HEK293 (cell line): Measurements from ENCODE around the gene COL15A1.

Experiments used
- CTCF ChIA-PET: fragments of 350-600 bp; formaldehyde crosslinking; extraction: SDS; loops from one replicate; lab custom pipeline; 2021; ENCODE audit warnings: antibody characterized with exemption; lab: Yijun Ruan, JAX
- POLR2A ChIA-PET: fragments of 300-600 bp; formaldehyde crosslinking; extraction: SDS; loops from one replicate; lab custom pipeline; 2020; ENCODE audit warnings: antibody characterized with exemption, inconsistent platforms; lab: Yijun Ruan, JAX
- H3K27ac ChIP-seq: fragments of 200-500 bp; sonication (Bioruptor generic); 2 replicates; pipeline ENCODE4 v1.5.1; 2014; ENCODE audit warnings: low read depth, low read length, control low read depth, inconsistent platforms; ENCODE audit errors: extremely low read depth
- H3K36me3 ChIP-seq, 2 experiments: fragments of 200-500 bp in 1 of 2; sonication (Bioruptor generic) in 1 of 2; 1 replicate in 1 of 2; 2 replicates in 1 of 2; pipeline ENCODE4 v1.5.1; 2014 to 2017; ENCODE audit warnings: inconsistent platforms in 2 of 2, low read length in 2 of 2; ENCODE audit not compliant: control insufficient read depth in 2 of 2, insufficient read depth in 1 of 2
- H3K4me1 ChIP-seq: fragments of 200-500 bp; sonication (Bioruptor generic); 2 replicates; pipeline ENCODE4 v1.5.1; 2014; ENCODE audit warnings: mild to moderate bottlenecking, low read length, inconsistent platforms; ENCODE audit not compliant: control insufficient read depth, insufficient read depth
- H3K4me3 ChIP-seq: 2 replicates; pipeline ENCODE4 v1.5.1; 2011; ENCODE audit warnings: low read depth, mild to moderate bottlenecking, control low read depth, low read length, moderate library complexity
- H3K9me3 ChIP-seq: fragments of 200-500 bp; sonication (Bioruptor generic); 2 replicates; pipeline ENCODE4 v1.5.1; 2014; ENCODE audit warnings: low read depth, low read length, inconsistent platforms; ENCODE audit not compliant: control insufficient read depth, insufficient read depth
- EGR2 ChIP-seq: fragments of 450-650 bp; formaldehyde crosslinking; IDR thresholded peaks from 2 replicates; pipeline ENCODE4 v1.5.1; 2016; ENCODE audit warnings: low read depth, missing biosample characterization, missing genetic modification characterization
- IKZF3 ChIP-seq: fragments of 450-650 bp; IDR thresholded peaks from 2 replicates; pipeline ENCODE4 v1.5.0; 2018; ENCODE audit warnings: missing biosample characterization, mild to moderate bottlenecking, missing genetic modification characterization, moderate library complexity
- WT1 ChIP-seq: fragments of 450-650 bp; formaldehyde crosslinking; IDR thresholded peaks from 2 replicates; pipeline ENCODE4 v1.5.1; 2016; ENCODE audit warnings: missing biosample characterization, missing genetic modification characterization
- ZBTB20 ChIP-seq: fragments of 450-650 bp; formaldehyde crosslinking; IDR thresholded peaks from 2 replicates; pipeline ENCODE4 v1.5.1; 2016; ENCODE audit warnings: missing biosample characterization, missing genetic modification characterization
- ZBTB48 ChIP-seq: fragments of 450-650 bp; formaldehyde crosslinking; IDR thresholded peaks from 2 replicates; pipeline ENCODE4 v1.5.1; 2016; ENCODE audit warnings: missing biosample characterization, missing genetic modification characterization
- ZBTB7A ChIP-seq: fragments of 450-650 bp; formaldehyde crosslinking; IDR thresholded peaks from 2 replicates; pipeline ENCODE4 v1.5.1; 2016; ENCODE audit warnings: low read depth, missing biosample characterization, missing genetic modification characterization
- ZFP37 ChIP-seq: fragments of 450-650 bp; formaldehyde crosslinking; IDR thresholded peaks from 2 replicates; pipeline ENCODE4 v1.5.1; 2016; ENCODE audit warnings: missing biosample characterization, missing genetic modification characterization
- ZNF121 ChIP-seq: fragments of 450-650 bp; formaldehyde crosslinking; IDR thresholded peaks from 2 replicates; pipeline ENCODE4 v1.5.1; 2016; ENCODE audit warnings: missing biosample characterization, missing genetic modification characterization
- ZNF140 ChIP-seq: fragments of 450-650 bp; formaldehyde crosslinking; IDR thresholded peaks from 2 replicates; pipeline ENCODE4 v1.5.1; 2016; ENCODE audit warnings: missing biosample characterization, missing genetic modification characterization
- ZNF146 ChIP-seq: fragments of 450-650 bp; formaldehyde crosslinking; IDR thresholded peaks from 2 replicates; pipeline ENCODE4 v1.5.1; 2016; ENCODE audit warnings: missing biosample characterization, missing genetic modification characterization
- ZNF184 ChIP-seq: fragments of 450-650 bp; IDR thresholded peaks from 2 replicates; pipeline ENCODE4 v1.5.1; 2018; ENCODE audit warnings: missing biosample characterization, mild to moderate bottlenecking, missing genetic modification characterization
- ZNF37A ChIP-seq: fragments of 450-650 bp; IDR thresholded peaks from 2 replicates; pipeline ENCODE4 v1.5.1; 2018; ENCODE audit warnings: missing biosample characterization, missing genetic modification characterization
- ZNF426 ChIP-seq: fragments of 450-650 bp; formaldehyde crosslinking; IDR thresholded peaks from 2 replicates; pipeline ENCODE4 v1.5.1; 2017; ENCODE audit warnings: missing biosample characterization, missing genetic modification characterization, mild to moderate bottlenecking, inconsistent platforms, moderate library complexity
- ZNF501 ChIP-seq: fragments of 450-650 bp; formaldehyde crosslinking; IDR thresholded peaks from 2 replicates; pipeline ENCODE4 v1.5.1; 2016; ENCODE audit warnings: missing biosample characterization, missing genetic modification characterization
- ZNF555 ChIP-seq: fragments of 450-650 bp; formaldehyde crosslinking; conservative IDR thresholded peaks from 2 replicates; pipeline ENCODE4 v1.5.1; 2017; ENCODE audit warnings: missing biosample characterization, mild to moderate bottlenecking, missing genetic modification characterization, inconsistent platforms
- ZNF560 ChIP-seq: fragments of 450-650 bp; formaldehyde crosslinking; IDR thresholded peaks from 2 replicates; pipeline ENCODE4 v1.5.1; 2017; ENCODE audit warnings: missing biosample characterization, missing genetic modification characterization, borderline replicate concordance
- TF ChIP-seq, protein P1 (sequence below): fragments of 450-650 bp; formaldehyde crosslinking; IDR thresholded peaks from 2 replicates; pipeline ENCODE4 v1.5.1; 2017; ENCODE audit warnings: missing biosample characterization, missing genetic modification characterization
- TF ChIP-seq, protein P2 (sequence below): fragments of 450-650 bp; formaldehyde crosslinking; IDR thresholded peaks from 2 replicates; pipeline ENCODE4 v1.5.1; 2016; ENCODE audit warnings: missing biosample characterization, missing genetic modification characterization

COL15A1 gene

DNA sequence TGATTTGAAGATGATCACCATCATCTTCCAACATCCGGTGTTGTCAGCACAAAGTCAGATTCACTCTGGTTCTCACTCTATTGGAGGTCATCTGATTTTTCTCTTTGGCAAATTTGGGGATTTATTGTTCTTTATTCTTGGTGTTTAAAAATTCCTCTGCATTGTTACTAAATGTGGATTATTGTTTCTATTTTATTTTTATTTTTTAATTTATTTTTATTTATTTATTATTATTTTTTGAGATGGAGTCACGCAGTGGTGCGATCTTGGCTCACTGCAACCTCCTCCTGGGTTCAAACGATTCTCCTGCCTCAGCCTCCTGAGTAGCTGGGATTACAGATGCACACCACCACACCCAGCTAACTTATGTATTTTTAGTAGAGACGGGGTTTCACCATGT is 88.3 kb downstream of the COL15A1 start:
- no peaks in the 10 kb centered on the region for H3K36me3 ChIP-seq
- no peak overlapping the region for H3K4me3 ChIP-seq
- H3K4me1 ChIP-seq = no peaks in the 10 kb centered on the region
- H3K27ac ChIP-seq = no peak overlapping the region
- CTCF ChIA-PET = interaction anchor here (0.6 kb wide), 1 partner anchor 11 kb away, joined by 4 read pairs; no protein-coding TSS in a partner anchor
- no peaks in the 10 kb centered on the region for H3K9me3 ChIP-seq
- POLR2A ChIA-PET = no interaction called here
- TF ChIP-seq ZBTB7A (tag by site-specific recombination) (no peak), ZNF501 (tag by site-specific recombination) (no peak), ZBTB20 (tag by site-specific recombination) (no peak), ZNF555 (no peak), ZNF426 (no peak)

DNA sequence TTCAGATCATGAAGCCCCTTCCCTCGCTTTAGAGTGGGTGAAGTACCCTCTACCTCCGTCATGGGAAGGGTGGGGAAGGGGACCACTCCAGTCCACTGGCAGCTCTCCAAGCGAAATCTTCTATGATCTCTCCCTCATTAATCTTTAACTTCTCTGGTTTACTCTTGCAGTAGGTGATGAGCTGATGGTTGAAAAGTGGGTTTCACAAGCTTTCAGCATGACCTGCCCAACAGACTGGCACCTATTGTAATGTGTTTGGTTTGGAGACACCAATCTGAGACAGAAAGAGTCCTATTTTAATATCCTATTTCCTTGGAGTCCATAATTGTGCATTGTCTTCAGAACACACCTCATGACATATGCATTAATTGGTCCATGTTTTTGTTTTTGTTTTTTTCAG is 90.4 kb downstream of the COL15A1 start:
- POLR2A ChIA-PET = no interaction called here
- no peaks in the 10 kb centered on the region for H3K36me3 ChIP-seq
- no peak overlapping the region for H3K27ac ChIP-seq
- H3K9me3 ChIP-seq = no peaks in the 10 kb centered on the region
- CTCF ChIA-PET = no interaction called here
- no peaks in the 10 kb centered on the region for H3K4me1 ChIP-seq
- no peak for TF ChIP-seq ZBTB48 (tag by site-specific recombination)
- no peak overlapping the region for H3K4me3 ChIP-seq

DNA sequence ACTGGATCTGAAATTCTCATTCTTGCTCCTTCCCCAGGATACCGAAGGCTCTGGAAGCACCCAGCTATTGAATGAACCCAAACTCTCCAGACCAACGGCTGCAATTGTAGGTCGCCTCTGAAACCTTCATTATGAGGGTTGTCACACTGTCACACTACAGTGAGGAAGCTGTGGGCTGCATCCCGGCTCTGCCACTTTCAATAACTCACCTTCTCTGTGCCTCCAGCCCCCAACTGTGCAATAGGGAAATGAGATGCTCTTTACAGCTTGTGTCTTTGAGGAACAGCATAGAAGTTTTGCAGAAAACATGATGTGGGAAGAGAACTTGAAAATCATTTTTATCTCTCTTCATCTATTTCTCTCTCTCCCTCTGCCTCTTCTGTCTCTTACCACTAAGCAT is 91.6 kb downstream of the COL15A1 start:
- ChIA-PET POLR2A (no interaction called here), CTCF (no interaction called here)
- no peak overlapping the region for H3K27ac ChIP-seq
- no peaks in the 10 kb centered on the region for H3K9me3 ChIP-seq
- H3K36me3 ChIP-seq = no peaks in the 10 kb centered on the region
- H3K4me1 ChIP-seq = no peaks in the 10 kb centered on the region
- TF ChIP-seq, protein P1, sequence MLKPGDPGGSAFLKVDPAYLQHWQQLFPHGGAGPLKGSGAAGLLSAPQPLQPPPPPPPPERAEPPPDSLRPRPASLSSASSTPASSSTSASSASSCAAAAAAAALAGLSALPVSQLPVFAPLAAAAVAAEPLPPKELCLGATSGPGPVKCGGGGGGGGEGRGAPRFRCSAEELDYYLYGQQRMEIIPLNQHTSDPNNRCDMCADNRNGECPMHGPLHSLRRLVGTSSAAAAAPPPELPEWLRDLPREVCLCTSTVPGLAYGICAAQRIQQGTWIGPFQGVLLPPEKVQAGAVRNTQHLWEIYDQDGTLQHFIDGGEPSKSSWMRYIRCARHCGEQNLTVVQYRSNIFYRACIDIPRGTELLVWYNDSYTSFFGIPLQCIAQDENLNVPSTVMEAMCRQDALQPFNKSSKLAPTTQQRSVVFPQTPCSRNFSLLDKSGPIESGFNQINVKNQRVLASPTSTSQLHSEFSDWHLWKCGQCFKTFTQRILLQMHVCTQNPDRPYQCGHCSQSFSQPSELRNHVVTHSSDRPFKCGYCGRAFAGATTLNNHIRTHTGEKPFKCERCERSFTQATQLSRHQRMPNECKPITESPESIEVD (tag by site-specific recombination) = no peak
- TF ChIP-seq ZNF184 (tag by site-specific recombination) = no peak
- no peak for TF ChIP-seq ZNF37A (tag by site-specific recombination)
- no peak for TF ChIP-seq ZNF146 (tag by site-specific recombination)
- TF ChIP-seq EGR2 (tag by site-specific recombination) = no peak
- no peak for TF ChIP-seq ZFP37 (tag by site-specific recombination)
- no peak for TF ChIP-seq ZNF140 (tag by site-specific recombination)
- TF ChIP-seq, protein P2, sequence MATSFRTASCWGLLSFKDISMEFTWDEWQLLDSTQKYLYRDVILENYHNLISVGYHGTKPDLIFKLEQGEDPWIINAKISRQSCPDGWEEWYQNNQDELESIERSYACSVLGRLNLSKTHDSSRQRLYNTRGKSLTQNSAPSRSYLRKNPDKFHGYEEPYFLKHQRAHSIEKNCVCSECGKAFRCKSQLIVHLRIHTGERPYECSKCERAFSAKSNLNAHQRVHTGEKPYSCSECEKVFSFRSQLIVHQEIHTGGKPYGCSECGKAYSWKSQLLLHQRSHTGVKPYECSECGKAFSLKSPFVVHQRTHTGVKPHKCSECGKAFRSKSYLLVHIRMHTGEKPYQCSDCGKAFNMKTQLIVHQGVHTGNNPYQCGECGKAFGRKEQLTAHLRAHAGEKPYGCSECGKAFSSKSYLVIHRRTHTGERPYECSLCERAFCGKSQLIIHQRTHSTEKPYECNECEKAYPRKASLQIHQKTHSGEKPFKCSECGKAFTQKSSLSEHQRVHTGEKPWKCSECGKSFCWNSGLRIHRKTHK (tag by site-specific recombination) = no peak
- no peak for TF ChIP-seq ZNF560 (tag by site-specific recombination)
- no peak for TF ChIP-seq ZNF121
- no peak for TF ChIP-seq IKZF3 (tag by site-specific recombination)
- TF ChIP-seq WT1 = no peak
- H3K4me3 ChIP-seq = no peak overlapping the region
